Rectal smooth muscle tissue (tissue), 1 donor: Measurements from ENCODE around the gene SPATS2.

ENCODE experiments used
- H3K27ac ChIP-seq: one replicate; pipeline ENCODE4 v1.7.0; 2013; ENCODE audit warnings: low read depth, low read length, inconsistent platforms
- H3K27me3 ChIP-seq: one replicate; pipeline ENCODE4 v1.7.0; 2013; ENCODE audit warnings: low read length; ENCODE audit not compliant: control insufficient read depth, insufficient read depth
- H3K36me3 ChIP-seq: one replicate; pipeline ENCODE4 v1.7.0; 2013; ENCODE audit warnings: low read length; ENCODE audit not compliant: control insufficient read depth, insufficient read depth
- H3K4me1 ChIP-seq: one replicate; pipeline ENCODE4 v1.7.0; 2013; ENCODE audit warnings: low read length; ENCODE audit not compliant: control insufficient read depth, insufficient read depth
- H3K4me3 ChIP-seq: one replicate; pipeline ENCODE4 v1.7.0; 2013; ENCODE audit warnings: low read length
- H3K9ac ChIP-seq: one replicate; pipeline ENCODE4 v1.7.0; 2013; ENCODE audit warnings: low read length

SPATS2 gene

GRCh38 chr12:49548481-49548821, 181.2 kb downstream of the SPATS2 start:
- no peaks in the 10 kb centered on the region for H3K36me3 ChIP-seq
- H3K9ac ChIP-seq = no peak overlapping the region
- peaks cover 11% of the 10 kb centered on the region for H3K27me3 ChIP-seq
- H3K4me3 ChIP-seq = peak overlapping the region; percentile 70
- no peak overlapping the region for H3K27ac ChIP-seq
- peaks cover 7% of the 10 kb centered on the region for H3K4me1 ChIP-seq

- peak overlapping the region; percentile 70 for H3K4me3 ChIP-seq
- H3K4me1 ChIP-seq = peaks cover 7% of the 10 kb centered on the region
- H3K36me3 ChIP-seq = no peaks in the 10 kb centered on the region
- peaks cover 11% of the 10 kb centered on the region for H3K27me3 ChIP-seq
- H3K27ac ChIP-seq = no peak overlapping the region
- no peak overlapping the region for H3K9ac ChIP-seq
These were observed 181.8 kb downstream of the SPATS2 start for GRCh38 chr12:49548822-49549648.

GRCh38 chr12:49549735-49550692, 182.8 kb downstream of the SPATS2 start:
- H3K4me1 ChIP-seq = peaks cover 7% of the 10 kb centered on the region
- H3K36me3 ChIP-seq = no peaks in the 10 kb centered on the region
- no peak overlapping the region for H3K4me3 ChIP-seq
- H3K27me3 ChIP-seq = peaks cover 11% of the 10 kb centered on the region
- no peak overlapping the region for H3K9ac ChIP-seq
- H3K27ac ChIP-seq = no peak overlapping the region

GRCh38 chr12:49550693-49551252, 183.5 kb downstream of the SPATS2 start:
- Histone ChIP-seq H3K27ac (no peak overlapping the region), H3K36me3 (no peaks in the 10 kb centered on the region), H3K27me3 (peaks cover 9% of the 10 kb centered on the region), H3K9ac (no peak overlapping the region), H3K4me1 (peaks cover 7% of the 10 kb centered on the region), H3K4me3 (no peak overlapping the region)

- Histone ChIP-seq H3K27ac (no peak overlapping the region), H3K9ac (no peak overlapping the region), H3K27me3 (peaks cover 6% of the 10 kb centered on the region)
These were observed 184.8 kb downstream of the SPATS2 start for GRCh38 chr12:49552014-49552413.

GRCh38 chr12:49552425-49552824, 185.2 kb downstream of the SPATS2 start:
- Histone ChIP-seq H3K27ac (no peak overlapping the region), H3K27me3 (peaks cover 6% of the 10 kb centered on the region)

More at GRCh38 chr12:49552014-49552413, 184.8 kb downstream of the SPATS2 start:
- H3K36me3 ChIP-seq = no peaks in the 10 kb centered on the region
- peaks cover 7% of the 10 kb centered on the region for H3K4me1 ChIP-seq
- no peak overlapping the region for H3K4me3 ChIP-seq

GRCh38 chr12:49552899-49553298, 185.6 kb downstream of the SPATS2 start:
- H3K9ac ChIP-seq = no peak overlapping the region
- peaks cover 6% of the 10 kb centered on the region for H3K27me3 ChIP-seq
- H3K4me1 ChIP-seq = peaks cover 7% of the 10 kb centered on the region
- no peak overlapping the region for H3K4me3 ChIP-seq
- no peaks in the 10 kb centered on the region for H3K36me3 ChIP-seq
- H3K27ac ChIP-seq = no peak overlapping the region

More at GRCh38 chr12:49552425-49552824, 185.2 kb downstream of the SPATS2 start:
- no peak overlapping the region for H3K9ac ChIP-seq
- no peak overlapping the region for H3K4me3 ChIP-seq
- H3K36me3 ChIP-seq = no peaks in the 10 kb centered on the region
- H3K4me1 ChIP-seq = peaks cover 7% of the 10 kb centered on the region

- Histone ChIP-seq H3K27me3 (peaks cover 1% of the 10 kb centered on the region), H3K27ac (no peak overlapping the region), H3K4me1 (peaks cover 4% of the 10 kb centered on the region), H3K4me3 (no peak overlapping the region), H3K9ac (no peak overlapping the region), H3K36me3 (peaks cover 2% of the 10 kb centered on the region)
These were observed 186.3 kb downstream of the SPATS2 start for GRCh38 chr12:49553512-49554088.

GRCh38 chr12:49554266-49554665, 187.0 kb downstream of the SPATS2 start:
- Histone ChIP-seq H3K4me3 (no peak overlapping the region), H3K9ac (no peak overlapping the region), H3K27ac (no peak overlapping the region), H3K4me1 (no peaks in the 10 kb centered on the region), H3K27me3 (no peaks in the 10 kb centered on the region), H3K36me3 (peaks cover 8% of the 10 kb centered on the region)

GRCh38 chr12:49555631-49556390, 188.5 kb downstream of the SPATS2 start:
- Histone ChIP-seq H3K4me3 (no peak overlapping the region), H3K36me3 (peaks cover 17% of the 10 kb centered on the region), H3K4me1 (no peaks in the 10 kb centered on the region), H3K9ac (no peak overlapping the region), H3K27ac (no peak overlapping the region), H3K27me3 (no peaks in the 10 kb centered on the region)

- H3K4me1 ChIP-seq = no peaks in the 10 kb centered on the region
- H3K36me3 ChIP-seq = peaks cover 17% of the 10 kb centered on the region
- no peak overlapping the region for H3K9ac ChIP-seq
- H3K27ac ChIP-seq = no peak overlapping the region
- H3K27me3 ChIP-seq = no peaks in the 10 kb centered on the region
- H3K4me3 ChIP-seq = no peak overlapping the region
These were observed 189.3 kb downstream of the SPATS2 start for GRCh38 chr12:49556391-49557186.
